HepG2 (cell line): ENCODE results near the gene CDK13. TPM values are rescaled to one million over a fixed set of nuclear protein-coding genes. Genes with fewer than 3 reads are reported as not detected.

Experiments used
- ARNT ChIP-seq: fragments of 450-650 bp; IDR thresholded peaks from 2 replicates; pipeline ENCODE4 v1.6.1; 2017
- CBX1 ChIP-seq: IDR thresholded peaks from one replicate; pipeline ENCODE4 v1.6.1; 2016; ENCODE audit warnings: antibody characterized with exemption, low read depth
- CHD4 ChIP-seq: fragments of 200-600 bp; sonication (generic); IDR thresholded peaks from 2 replicates; pipeline ENCODE4 v1.7.0; 2017; ENCODE audit warnings: mild to moderate bottlenecking, low read length, borderline replicate concordance
- E2F2 ChIP-seq: sonication (generic); formaldehyde crosslinking; IDR thresholded peaks from 2 replicates; pipeline ENCODE4 v1.4.0; 2020; ENCODE audit warnings: missing genetic modification reagents, borderline replicate concordance
- ELF1 ChIP-seq: sonication (generic); formaldehyde crosslinking; IDR thresholded peaks from 2 replicates; pipeline ENCODE4 v1.4.0; 2020; ENCODE audit warnings: missing genetic modification reagents
- ELF3 ChIP-seq: IDR thresholded peaks from 2 replicates; pipeline ENCODE4 v1.6.1; 2016; ENCODE audit warnings: missing genetic modification reagents, missing compliant biosample characterization
- FOXK1 ChIP-seq: sonication (generic); formaldehyde crosslinking; IDR thresholded peaks from 2 replicates; pipeline ENCODE4 v1.4.0; 2020; ENCODE audit warnings: low read depth, missing genetic modification reagents, borderline replicate concordance
- GPN1 ChIP-seq: sonication (generic); formaldehyde crosslinking; IDR thresholded peaks from 2 replicates; pipeline ENCODE4 v1.5.1; 2020; ENCODE audit warnings: missing genetic modification reagents, borderline replicate concordance
- IRF2 ChIP-seq: IDR thresholded peaks from 2 replicates; pipeline ENCODE4 v1.6.1; 2018; ENCODE audit warnings: missing genetic modification reagents, missing compliant biosample characterization
- KLF12 ChIP-seq: sonication (generic); formaldehyde crosslinking; IDR thresholded peaks from 2 replicates; pipeline ENCODE4 v1.4.0; 2020; ENCODE audit warnings: missing genetic modification reagents, borderline replicate concordance
- MLX ChIP-seq: IDR thresholded peaks from 2 replicates; pipeline ENCODE4 v1.6.1; 2016
- MTA1 ChIP-seq: sonication (generic); formaldehyde crosslinking; IDR thresholded peaks from 2 replicates; pipeline ENCODE4 v1.4.0; 2020; ENCODE audit warnings: missing genetic modification reagents, mild to moderate bottlenecking, borderline replicate concordance
- NFYB ChIP-seq: sonication (generic); formaldehyde crosslinking; IDR thresholded peaks from 2 replicates; pipeline ENCODE4 v1.4.0; 2020; ENCODE audit warnings: missing genetic modification reagents
- POLR2G ChIP-seq: fragments of 200-400 bp; formaldehyde crosslinking; IDR thresholded peaks from 2 replicates; pipeline ENCODE4 v1.6.1; 2018; ENCODE audit warnings: mild to moderate bottlenecking, low read depth, low read length, moderate library complexity
- SCMH1 ChIP-seq: sonication (generic); formaldehyde crosslinking; IDR thresholded peaks from 2 replicates; pipeline ENCODE4 v1.9.0; 2021; ENCODE audit warnings: missing genetic modification reagents, mild to moderate bottlenecking, borderline replicate concordance
- SRY ChIP-seq: sonication (generic); formaldehyde crosslinking; IDR thresholded peaks from 2 replicates; pipeline ENCODE4 v1.8.0; 2022; ENCODE audit warnings: mild to moderate bottlenecking, missing genetic modification reagents
- SSRP1 ChIP-seq: IDR thresholded peaks from 2 replicates; pipeline ENCODE4 v1.6.1; 2016; ENCODE audit warnings: control low read depth
- SYNCRIP ChIP-seq: fragments of 200-400 bp; formaldehyde crosslinking; IDR thresholded peaks from 2 replicates; pipeline ENCODE4 v1.6.1; 2018; ENCODE audit warnings: mild to moderate bottlenecking, low read depth, low read length; ENCODE audit not compliant: insufficient read depth
- TGIF2 ChIP-seq: IDR thresholded peaks from 2 replicates; pipeline ENCODE4 v1.6.1; 2016; ENCODE audit warnings: control low read depth, missing compliant biosample characterization
- U2AF1 ChIP-seq: fragments of 200-400 bp; formaldehyde crosslinking; optimal IDR thresholded peaks from 2 replicates; pipeline ENCODE3; 2017; ENCODE audit warnings: mild to moderate bottlenecking, low read depth, low read length
- ZC3H4 ChIP-seq: sonication (generic); formaldehyde crosslinking; IDR thresholded peaks from 2 replicates; pipeline ENCODE4 v1.4.0; 2020; ENCODE audit warnings: missing genetic modification reagents, borderline replicate concordance
- ZNF143 ChIP-seq: sonication (generic); formaldehyde crosslinking; IDR thresholded peaks from 2 replicates; pipeline ENCODE4 v1.4.0; 2020; ENCODE audit warnings: missing genetic modification reagents
- ZNF234 ChIP-seq: sonication (generic); formaldehyde crosslinking; conservative IDR thresholded peaks from 2 replicates; pipeline ENCODE4 v1.5.1; 2020; ENCODE audit warnings: mild to moderate bottlenecking, missing genetic modification reagents
- ZNF768 ChIP-seq: sonication (generic); formaldehyde crosslinking; IDR thresholded peaks from 2 replicates; pipeline ENCODE4 v1.4.0; 2020; ENCODE audit warnings: missing genetic modification reagents
- ZZZ3 ChIP-seq: sonication (generic); formaldehyde crosslinking; IDR thresholded peaks from 2 replicates; pipeline ENCODE4 v1.4.0; 2020; ENCODE audit warnings: missing genetic modification reagents, mild to moderate bottlenecking, borderline replicate concordance
- polyA plus RNA-seq, 8 experiments: library from polyadenylated mRNA; depleted of rRNA in 3 of 8; stranded (reverse) in 7 of 8; unstranded in 1 of 8; fragments of >200 nt; fragmentation: Illumina TruSeq in 4 of 8; extraction: Trizol in 4 of 8; gene quantifications; 2 replicates each; pipeline versions ENCODE4 v1.2.1 to v1.2.3, GENCODE V29; 2011 to 2016; ENCODE audit warnings: low read depth in 4 of 8, missing spikeins in 1 of 8, mixed read lengths in 1 of 8; ENCODE audit not compliant: insufficient read depth in 1 of 8
- total RNA-seq, 5 experiments: library from RNA; depleted of rRNA; stranded (reverse); fragments of >200 nt; fragmentation: Illumina TruSeq; extraction: Trizol; gene quantifications; 2 replicates each; pipeline ENCODE4 v1.2.3, GENCODE V29; 2016; ENCODE audit warnings: low read depth in 1 of 5
- TF ChIP-seq, protein P1 (sequence below): sonication (generic); formaldehyde crosslinking; conservative IDR thresholded peaks from 2 replicates; pipeline ENCODE4 v1.4.0; 2020; ENCODE audit warnings: missing genetic modification reagents
- TF ChIP-seq, protein P2 (sequence below): sonication (generic); formaldehyde crosslinking; conservative IDR thresholded peaks from 2 replicates; pipeline ENCODE4 v1.5.0; 2020; ENCODE audit warnings: missing genetic modification reagents

The CDK13 gene
- total and polyA plus RNA-seq, 2 of the 13 experiments (the other 11 are each of a cell fraction or from before 2014, with no cell fraction given): 21.0 to 40.9 TPM

- no peak for TF ChIP-seq NFYB (CRISPR knock-in tag)
- peak; percentile 83 for TF ChIP-seq ELF3
- TF ChIP-seq SYNCRIP: no peak
- no peak for TF ChIP-seq MTA1
- no peak for TF ChIP-seq SRY
- TF ChIP-seq MLX (CRISPR knock-in tag): no peak
- TF ChIP-seq ELF1 (CRISPR knock-in tag): peak; percentile 90
- TF ChIP-seq SCMH1 (CRISPR knock-in tag): no peak
- no peak for TF ChIP-seq ZNF143 (CRISPR knock-in tag)
- peak; percentile 91 for TF ChIP-seq ZC3H4 (CRISPR knock-in tag)
- peak; percentile 40; the same call in 1 of the 2 replicates for TF ChIP-seq GPN1
- TF ChIP-seq, protein P1, sequence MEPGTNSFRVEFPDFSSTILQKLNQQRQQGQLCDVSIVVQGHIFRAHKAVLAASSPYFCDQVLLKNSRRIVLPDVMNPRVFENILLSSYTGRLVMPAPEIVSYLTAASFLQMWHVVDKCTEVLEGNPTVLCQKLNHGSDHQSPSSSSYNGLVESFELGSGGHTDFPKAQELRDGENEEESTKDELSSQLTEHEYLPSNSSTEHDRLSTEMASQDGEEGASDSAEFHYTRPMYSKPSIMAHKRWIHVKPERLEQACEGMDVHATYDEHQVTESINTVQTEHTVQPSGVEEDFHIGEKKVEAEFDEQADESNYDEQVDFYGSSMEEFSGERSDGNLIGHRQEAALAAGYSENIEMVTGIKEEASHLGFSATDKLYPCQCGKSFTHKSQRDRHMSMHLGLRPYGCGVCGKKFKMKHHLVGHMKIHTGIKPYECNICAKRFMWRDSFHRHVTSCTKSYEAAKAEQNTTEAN (CRISPR knock-in tag): peak; percentile 82
- peak; percentile 16 for TF ChIP-seq POLR2G
- TF ChIP-seq CHD4: no peak
- TF ChIP-seq FOXK1 (CRISPR knock-in tag): peak; percentile 37; the same call in 1 of the 2 replicates
- no peak; the same call in 1 of the 2 replicates for TF ChIP-seq TGIF2 (CRISPR knock-in tag)
- TF ChIP-seq ZNF234 (CRISPR knock-in tag): no peak
- no peak for TF ChIP-seq IRF2
- TF ChIP-seq CBX1: no peak
- TF ChIP-seq SSRP1 (CRISPR knock-in tag): no peak
- no peak for TF ChIP-seq E2F2 (CRISPR knock-in tag)
- no peak for TF ChIP-seq ARNT
- TF ChIP-seq, protein P2, sequence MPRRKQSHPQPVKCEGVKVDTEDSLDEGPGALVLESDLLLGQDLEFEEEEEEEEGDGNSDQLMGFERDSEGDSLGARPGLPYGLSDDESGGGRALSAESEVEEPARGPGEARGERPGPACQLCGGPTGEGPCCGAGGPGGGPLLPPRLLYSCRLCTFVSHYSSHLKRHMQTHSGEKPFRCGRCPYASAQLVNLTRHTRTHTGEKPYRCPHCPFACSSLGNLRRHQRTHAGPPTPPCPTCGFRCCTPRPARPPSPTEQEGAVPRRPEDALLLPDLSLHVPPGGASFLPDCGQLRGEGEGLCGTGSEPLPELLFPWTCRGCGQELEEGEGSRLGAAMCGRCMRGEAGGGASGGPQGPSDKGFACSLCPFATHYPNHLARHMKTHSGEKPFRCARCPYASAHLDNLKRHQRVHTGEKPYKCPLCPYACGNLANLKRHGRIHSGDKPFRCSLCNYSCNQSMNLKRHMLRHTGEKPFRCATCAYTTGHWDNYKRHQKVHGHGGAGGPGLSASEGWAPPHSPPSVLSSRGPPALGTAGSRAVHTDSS: no peak
- TF ChIP-seq U2AF1: peak; percentile 4
- TF ChIP-seq ZNF768 (CRISPR knock-in tag): 0 out of 2 replicates have a peak, but pooled peaks have one; percentile 22
- no peak for TF ChIP-seq KLF12
- TF ChIP-seq ZZZ3 (CRISPR knock-in tag): no peak
These were observed at the start of gene CDK13 (continued) for GRCh38 chr7:39949971-39950472.
